ENCODE data around the gene CLK3.
A peak's percentile ranks its signal among the peaks of the same experiment; 100 is the strongest.

The CLK3 gene

GRCh38 chr15:74603789-74604705 lies 11.6 kb upstream of the CLK3 start:
- DNase-seq: no peak

GRCh38 chr15:74604983-74605794 lies 10.4 kb upstream of the CLK3 start:
- peak; percentile 33 for DNase-seq

GRCh38 chr15:74605795-74606150 lies 9.9 kb upstream of the CLK3 start:
- no peak for DNase-seq

GRCh38 chr15:74608786-74609185 lies 6.8 kb upstream of the CLK3 start:
- DNase-seq: no peak

GRCh38 chr15:74609938-74610301 lies 5.7 kb upstream of the CLK3 start:
- no peak for DNase-seq

- DNase-seq: no peak
Observed at GRCh38 chr15:74610302-74610951, 5.2 kb upstream of the CLK3 start.

GRCh38 chr15:74611341-74611740 lies 4.3 kb upstream of the CLK3 start:
- no peak for DNase-seq

- DNase-seq: no peak
Observed at GRCh38 chr15:74611834-74612233, 3.8 kb upstream of the CLK3 start.

GRCh38 chr15:74612677-74613076 lies 3.0 kb upstream of the CLK3 start:
- DNase-seq: no peak

GRCh38 chr15:74613089-74613952 lies 2.3 kb upstream of the CLK3 start:
- no peak for DNase-seq

GRCh38 chr15:74613953-74614743 lies 1.5 kb upstream of the CLK3 start:
- no peak for DNase-seq

- peak; percentile 68 for DNase-seq
Observed at GRCh38 chr15:74614744-74615507, 710 bp upstream of the CLK3 start.

- DNase-seq: no peak
Observed at GRCh38 chr15:74616366-74616939, 817 bp downstream of the CLK3 start.

- no peak for DNase-seq
Observed at GRCh38 chr15:74616996-74617395, 1.4 kb downstream of the CLK3 start.

GRCh38 chr15:74618841-74619596 lies 3.4 kb downstream of the CLK3 start:
- no peak for DNase-seq

GRCh38 chr15:74619916-74620635 lies 4.4 kb downstream of the CLK3 start:
- DNase-seq: no peak

GRCh38 chr15:74620636-74621545 lies 5.3 kb downstream of the CLK3 start:
- DNase-seq: peak; percentile 21

- no peak for DNase-seq
Observed at GRCh38 chr15:74621546-74621920, 5.9 kb downstream of the CLK3 start.

All from NCI-H774 (cell line).